OCI-LY1 (cell line): Measurements from ENCODE around the gene AP1G2.

Source experiments
- H2AFZ ChIP-seq: fragments of 200-600 bp; sonication (generic), shearing (Covaris generic); 2 replicates; pipeline ENCODE4 v1.6.0; 2014; ENCODE audit warnings: antibody characterized with exemption, mild to moderate bottlenecking, low read length
- H3F3A ChIP-seq: fragments of 200-600 bp; sonication (generic), shearing (Covaris generic); 2 replicates; pipeline ENCODE4 v1.6.0; 2014; ENCODE audit warnings: mild to moderate bottlenecking, antibody characterized with exemption, low read length, moderate library complexity; ENCODE audit not compliant: insufficient read depth
- H3K27ac ChIP-seq: fragments of 200-600 bp; sonication (generic); 2 replicates; pipeline ENCODE4 v1.5.1; 2014; ENCODE audit warnings: low read length, mixed run types, mild to moderate bottlenecking, low read depth; ENCODE audit not compliant: poor library complexity, severe bottlenecking
- H3K27me3 ChIP-seq: fragments of 200-600 bp; sonication (generic); 2 replicates; pipeline ENCODE4 v1.6.0; 2014; ENCODE audit warnings: antibody characterized with exemption, mild to moderate bottlenecking, low read length, moderate library complexity; ENCODE audit not compliant: insufficient read depth
- H3K36me3 ChIP-seq: fragments of 200-600 bp; sonication (generic); 2 replicates; pipeline ENCODE4 v1.6.1; 2014; ENCODE audit warnings: mild to moderate bottlenecking, antibody characterized with exemption, low read length, moderate library complexity, mixed read lengths; ENCODE audit not compliant: insufficient read depth
- H3K4me1 ChIP-seq: fragments of 200-600 bp; sonication (generic); 2 replicates; pipeline ENCODE4 v1.5.1; 2014; ENCODE audit warnings: mild to moderate bottlenecking, low read length, moderate library complexity; ENCODE audit not compliant: insufficient read depth, severe bottlenecking
- H3K4me2 ChIP-seq: fragments of 200-600 bp; sonication (generic), shearing (Covaris generic); 2 replicates; pipeline ENCODE4 v1.6.1; 2014; ENCODE audit warnings: low read length
- H3K4me3 ChIP-seq: fragments of 200-600 bp; sonication (generic); 2 replicates; pipeline ENCODE4 v1.5.1; 2014; ENCODE audit warnings: low read length, low read depth, mild to moderate bottlenecking, mixed read lengths; ENCODE audit not compliant: poor library complexity, severe bottlenecking
- H3K79me2 ChIP-seq: fragments of 200-600 bp; shearing (Covaris generic); 2 replicates; pipeline ENCODE4 v1.6.1; 2016; ENCODE audit warnings: mixed run types, low read length, mixed read lengths; ENCODE audit not compliant: insufficient read depth
- H3K9ac ChIP-seq: fragments of 200-600 bp; sonication (generic), shearing (Covaris generic); 2 replicates; pipeline ENCODE4 v1.6.1; 2014; ENCODE audit warnings: mild to moderate bottlenecking, low read length, mixed read lengths
- H3K9me2 ChIP-seq: fragments of 200-600 bp; sonication (generic), shearing (Covaris generic); 2 replicates; pipeline ENCODE4 v1.6.1; 2014; ENCODE audit warnings: low read depth, mild to moderate bottlenecking, low read length, mixed read lengths
- H3K9me3 ChIP-seq: fragments of 200-600 bp; shearing (Covaris generic); 2 replicates; pipeline ENCODE4 v1.6.1; 2014; ENCODE audit warnings: low read length, mixed read lengths
- H4K20me1 ChIP-seq: fragments of 200-600 bp; sonication (generic), shearing (Covaris generic); 2 replicates; pipeline ENCODE4 v1.6.0; 2016; ENCODE audit warnings: mild to moderate bottlenecking, low read length; ENCODE audit not compliant: insufficient read depth
- EZH2 ChIP-seq: fragments of 200-600 bp; sonication (generic), shearing (Covaris generic); IDR thresholded peaks from 2 replicates; pipeline ENCODE4 v1.8.0; 2017; ENCODE audit warnings: borderline replicate concordance, mixed run types, mild to moderate bottlenecking, antibody characterized with exemption, low read length, moderate library complexity, mixed read lengths
- TF ChIP-seq, protein P1 (sequence below): fragments of 200-600 bp; sonication (generic), shearing (Covaris generic); IDR thresholded peaks from 2 replicates; pipeline ENCODE4 v1.5.1; 2017; ENCODE audit warnings: mild to moderate bottlenecking, antibody characterized with exemption, low read length, moderate library complexity, mixed read lengths

Gene AP1G2

DNA sequence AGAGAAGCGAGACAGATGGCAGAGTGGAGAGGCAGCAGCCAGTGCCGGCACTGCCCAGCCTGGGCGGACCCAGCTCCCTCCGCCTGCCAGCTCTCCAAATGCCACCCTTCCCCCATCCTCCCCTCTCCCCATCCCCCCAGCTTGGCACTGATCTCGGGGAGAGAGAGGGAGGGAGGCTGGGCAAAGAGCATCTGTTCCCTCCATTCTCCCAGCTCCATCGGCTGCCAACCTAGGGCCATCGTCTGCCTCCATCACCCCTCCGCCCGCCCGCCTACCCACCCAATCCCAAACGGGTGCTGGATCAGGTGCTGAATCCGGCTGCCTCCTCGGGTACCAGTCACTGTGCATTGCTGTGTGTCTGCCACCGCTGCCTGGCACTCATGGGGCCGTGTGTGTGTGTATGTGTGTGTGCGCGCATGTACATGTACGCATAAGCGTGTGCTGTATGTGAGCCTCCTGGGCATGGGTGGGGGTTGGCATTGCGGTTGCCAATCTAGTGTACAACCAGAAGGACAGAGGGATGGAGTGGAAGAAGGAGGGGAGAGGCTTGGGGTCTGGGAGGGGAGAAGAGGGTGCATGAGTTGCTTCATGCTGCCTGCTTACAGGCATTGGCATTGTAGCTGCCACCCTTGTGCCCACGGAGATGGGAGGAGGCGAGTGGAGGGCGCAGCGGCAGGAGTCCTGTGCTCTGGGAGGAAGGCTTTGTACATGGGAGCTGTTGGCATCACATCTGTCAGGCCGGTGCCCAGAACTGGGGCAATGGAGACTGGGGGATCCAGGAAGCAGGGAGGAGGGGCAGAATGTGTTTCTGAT, 54.4 kb downstream of the AP1G2 start:
- H2AFZ ChIP-seq: no peak overlapping the region
- no peak overlapping the region for H3K4me2 ChIP-seq
- no peak overlapping the region for H3K27ac ChIP-seq
- no peaks in the 10 kb centered on the region for H3K36me3 ChIP-seq
- H3F3A ChIP-seq: no peaks in the 10 kb centered on the region
- H4K20me1 ChIP-seq: no peaks in the 10 kb centered on the region
- TF ChIP-seq, protein P1, sequence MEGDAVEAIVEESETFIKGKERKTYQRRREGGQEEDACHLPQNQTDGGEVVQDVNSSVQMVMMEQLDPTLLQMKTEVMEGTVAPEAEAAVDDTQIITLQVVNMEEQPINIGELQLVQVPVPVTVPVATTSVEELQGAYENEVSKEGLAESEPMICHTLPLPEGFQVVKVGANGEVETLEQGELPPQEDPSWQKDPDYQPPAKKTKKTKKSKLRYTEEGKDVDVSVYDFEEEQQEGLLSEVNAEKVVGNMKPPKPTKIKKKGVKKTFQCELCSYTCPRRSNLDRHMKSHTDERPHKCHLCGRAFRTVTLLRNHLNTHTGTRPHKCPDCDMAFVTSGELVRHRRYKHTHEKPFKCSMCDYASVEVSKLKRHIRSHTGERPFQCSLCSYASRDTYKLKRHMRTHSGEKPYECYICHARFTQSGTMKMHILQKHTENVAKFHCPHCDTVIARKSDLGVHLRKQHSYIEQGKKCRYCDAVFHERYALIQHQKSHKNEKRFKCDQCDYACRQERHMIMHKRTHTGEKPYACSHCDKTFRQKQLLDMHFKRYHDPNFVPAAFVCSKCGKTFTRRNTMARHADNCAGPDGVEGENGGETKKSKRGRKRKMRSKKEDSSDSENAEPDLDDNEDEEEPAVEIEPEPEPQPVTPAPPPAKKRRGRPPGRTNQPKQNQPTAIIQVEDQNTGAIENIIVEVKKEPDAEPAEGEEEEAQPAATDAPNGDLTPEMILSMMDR: no peak
- H3K79me2 ChIP-seq: no peaks in the 10 kb centered on the region
- H3K27me3 ChIP-seq: 0 out of 2 replicates have a peak, but pooled peaks cover 3% of the 10 kb centered on the region
- H3K9ac ChIP-seq: no peak overlapping the region
- no peaks in the 10 kb centered on the region for H3K4me1 ChIP-seq
- H3K4me3 ChIP-seq: no peak overlapping the region
- no peaks in the 10 kb centered on the region for H3K9me2 ChIP-seq
- H3K9me3 ChIP-seq: no peaks in the 10 kb centered on the region

DNA sequence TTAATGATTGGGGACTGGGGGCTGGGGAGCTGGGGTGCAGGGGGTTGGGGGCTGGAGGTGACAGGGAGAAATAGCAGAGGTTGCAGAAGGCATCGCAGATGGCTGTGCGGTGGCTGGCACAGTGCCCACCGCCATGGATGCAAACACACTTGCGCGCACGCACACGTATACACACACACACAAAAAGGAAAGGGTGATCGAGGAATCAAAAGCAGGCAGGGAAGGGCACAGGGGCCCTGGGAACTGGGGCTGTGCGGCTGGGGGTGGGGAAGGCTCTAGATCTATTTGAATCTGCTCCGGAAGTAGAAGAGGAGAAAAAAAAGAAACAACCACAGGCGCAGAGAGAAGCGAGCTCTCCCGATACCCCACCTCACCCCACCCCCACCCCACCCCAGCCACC, 55.4 kb downstream of the AP1G2 start:
- no peak overlapping the region for H3K4me2 ChIP-seq

More for the DNA sequence above, 55.4 kb downstream of the AP1G2 start:
- no peaks in the 10 kb centered on the region for H4K20me1 ChIP-seq
- H3K27ac ChIP-seq: no peak overlapping the region
- TF ChIP-seq EZH2: no peak
- TF ChIP-seq, protein P1: no peak
- no peaks in the 10 kb centered on the region for H3K27me3 ChIP-seq
- no peak overlapping the region for H3K9ac ChIP-seq
- no peaks in the 10 kb centered on the region for H3K9me3 ChIP-seq
- no peaks in the 10 kb centered on the region for H3K36me3 ChIP-seq
- no peaks in the 10 kb centered on the region for H3K4me1 ChIP-seq
- no peaks in the 10 kb centered on the region for H3K9me2 ChIP-seq
- no peaks in the 10 kb centered on the region for H3F3A ChIP-seq
- H3K79me2 ChIP-seq: no peaks in the 10 kb centered on the region
- H2AFZ ChIP-seq: no peak overlapping the region
- no peak overlapping the region for H3K4me3 ChIP-seq
